IPS-18a (cell line): ENCODE measurements around the gene KRTAP10-8.
"Not testable (repeated sequence)": the region's sequence is repeated elsewhere in the genome, so short reads cannot be mapped to it uniquely, and the experiment has no call there.

Experiments used
- H3K27ac ChIP-seq: one replicate; pipeline ENCODE4 v1.5.1; 2013; ENCODE audit warnings: low read length
- H3K27me3 ChIP-seq: one replicate; pipeline ENCODE4 v1.6.1; 2013; ENCODE audit warnings: mild to moderate bottlenecking, low read length; ENCODE audit not compliant: control insufficient read depth, insufficient read depth
- H3K36me3 ChIP-seq: one replicate; pipeline ENCODE4 v1.6.1; 2013; ENCODE audit warnings: low read depth, low read length; ENCODE audit not compliant: control insufficient read depth
- H3K4me1 ChIP-seq: one replicate; pipeline ENCODE4 v1.6.1; 2013; ENCODE audit warnings: low read depth, low read length; ENCODE audit not compliant: control insufficient read depth
- H3K4me3 ChIP-seq: one replicate; pipeline ENCODE4 v1.5.1; 2013; ENCODE audit warnings: low read length
- H3K9ac ChIP-seq: one replicate; pipeline ENCODE4 v1.6.1; 2013; ENCODE audit warnings: mild to moderate bottlenecking, low read length, moderate library complexity
- H3K9me3 ChIP-seq: one replicate; pipeline ENCODE4 v1.6.1; 2013; ENCODE audit warnings: low read depth, low read length; ENCODE audit not compliant: control insufficient read depth

KRTAP10-8 gene

DNA sequence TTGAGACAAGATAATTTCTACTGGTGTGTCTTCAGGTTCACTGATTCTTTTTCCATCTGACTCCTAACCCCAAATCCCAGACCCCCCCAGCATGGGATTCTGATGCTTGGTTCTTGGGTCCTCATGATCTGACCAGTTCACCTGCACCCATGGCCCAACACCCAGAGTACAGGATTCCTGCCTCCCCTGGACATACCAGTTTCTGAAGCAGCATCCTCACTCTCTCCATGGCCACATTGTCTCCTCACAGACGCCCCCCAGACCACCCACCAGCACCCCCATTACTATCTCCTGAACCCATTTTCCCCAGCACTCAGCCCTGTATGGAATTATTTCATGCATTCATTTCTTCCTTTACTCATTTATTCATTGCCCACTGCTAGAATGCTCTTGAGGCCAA, 45.0 kb downstream of the KRTAP10-8 start:
- no peaks in the 10 kb centered on the region for H3K36me3 ChIP-seq
- no peak overlapping the region for H3K4me3 ChIP-seq
- peaks cover 27% of the 10 kb centered on the region for H3K4me1 ChIP-seq
- no peak overlapping the region for H3K9ac ChIP-seq
- H3K27ac ChIP-seq, result no peak overlapping the region
- no peaks in the 10 kb centered on the region for H3K27me3 ChIP-seq
- H3K9me3 ChIP-seq, result no peaks in the 10 kb centered on the region

DNA sequence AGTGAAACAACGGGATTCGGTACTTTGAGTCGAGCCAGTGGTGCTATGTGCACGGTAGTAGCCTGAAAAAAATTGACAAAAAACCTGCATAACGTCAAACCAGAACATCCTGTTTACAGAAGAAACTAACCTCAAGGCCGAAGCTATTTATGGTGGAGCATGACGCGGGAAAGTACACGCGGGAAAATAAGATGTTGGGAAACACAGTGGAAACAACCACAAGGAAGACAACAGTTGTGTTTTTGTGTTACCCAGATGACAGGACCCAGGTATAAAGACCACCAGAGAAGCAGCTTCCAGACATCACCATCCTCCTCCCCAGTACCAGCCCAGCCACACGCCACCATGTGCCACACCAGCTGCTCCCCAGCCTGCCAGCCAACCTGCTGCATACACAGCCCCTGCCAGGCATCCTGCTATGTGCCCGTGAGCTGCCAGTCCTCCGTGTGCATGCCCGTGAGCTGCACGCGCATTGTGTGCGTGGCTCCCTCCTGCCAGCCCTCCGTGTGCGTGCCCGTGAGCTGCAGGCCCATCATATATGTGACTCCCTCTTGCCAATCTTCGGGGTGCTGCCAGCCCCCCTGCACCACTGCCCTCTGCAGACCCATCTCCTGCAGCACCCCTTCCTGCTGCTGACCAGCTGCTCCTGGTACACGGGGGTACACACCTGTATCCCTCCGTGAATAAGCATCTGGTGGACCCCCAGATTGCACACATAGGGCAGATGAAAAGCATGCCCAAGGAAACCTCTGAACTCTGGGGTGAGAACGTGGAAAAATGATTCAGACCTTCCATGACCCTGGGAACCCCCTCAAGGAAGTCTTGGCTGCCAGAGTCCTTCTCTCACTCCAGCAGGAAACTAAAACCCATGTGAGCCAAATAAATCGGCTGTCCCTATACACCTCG, 46.0 kb downstream of the KRTAP10-8 start, which contains the start of gene KRTAP12-3:
TSS of gene KRTAP12-3 (plus strand) at position 298 of the 906 bp plus-strand sequence. CDS start at position 346, 48 bp downstream.
- H3K36me3 ChIP-seq, result no peaks in the 10 kb centered on the region
- H3K9ac ChIP-seq, result no peak within 1 kb of the TSS
- no peak within 1 kb of the TSS for H3K4me3 ChIP-seq
- H3K27me3 ChIP-seq, result no peaks in the 10 kb centered on the region
- H3K4me1 ChIP-seq, result peaks cover 32% of the 10 kb centered on the region
- H3K9me3 ChIP-seq, result no peaks in the 10 kb centered on the region
- H3K27ac ChIP-seq, result no peak within 1 kb of the TSS

DNA sequence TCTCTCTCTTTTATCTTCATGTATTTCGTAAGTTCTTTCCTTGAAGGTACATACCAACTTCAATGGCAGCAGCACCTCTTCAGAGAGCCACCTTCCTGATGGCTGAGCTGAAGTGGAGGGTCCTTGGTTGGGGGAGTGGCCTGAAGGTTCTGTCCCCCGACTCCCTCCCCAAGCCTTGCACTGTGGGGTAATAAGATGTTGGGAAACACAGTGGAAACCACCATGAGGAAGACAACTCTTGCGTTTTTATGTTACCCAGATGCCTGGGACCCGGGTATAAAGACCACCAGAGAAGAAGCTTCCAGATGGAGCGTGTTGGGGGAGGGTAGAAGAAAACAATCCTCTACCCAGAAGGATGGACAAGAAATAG, 46.6 kb downstream of the KRTAP10-8 start:
- no peak overlapping the region for H3K4me3 ChIP-seq
- H3K36me3 ChIP-seq, result no peaks in the 10 kb centered on the region
- peaks cover 32% of the 10 kb centered on the region for H3K4me1 ChIP-seq
- H3K9ac ChIP-seq, result no peak overlapping the region
- no peaks in the 10 kb centered on the region for H3K9me3 ChIP-seq
- no peak overlapping the region for H3K27ac ChIP-seq
- no peaks in the 10 kb centered on the region for H3K27me3 ChIP-seq

DNA sequence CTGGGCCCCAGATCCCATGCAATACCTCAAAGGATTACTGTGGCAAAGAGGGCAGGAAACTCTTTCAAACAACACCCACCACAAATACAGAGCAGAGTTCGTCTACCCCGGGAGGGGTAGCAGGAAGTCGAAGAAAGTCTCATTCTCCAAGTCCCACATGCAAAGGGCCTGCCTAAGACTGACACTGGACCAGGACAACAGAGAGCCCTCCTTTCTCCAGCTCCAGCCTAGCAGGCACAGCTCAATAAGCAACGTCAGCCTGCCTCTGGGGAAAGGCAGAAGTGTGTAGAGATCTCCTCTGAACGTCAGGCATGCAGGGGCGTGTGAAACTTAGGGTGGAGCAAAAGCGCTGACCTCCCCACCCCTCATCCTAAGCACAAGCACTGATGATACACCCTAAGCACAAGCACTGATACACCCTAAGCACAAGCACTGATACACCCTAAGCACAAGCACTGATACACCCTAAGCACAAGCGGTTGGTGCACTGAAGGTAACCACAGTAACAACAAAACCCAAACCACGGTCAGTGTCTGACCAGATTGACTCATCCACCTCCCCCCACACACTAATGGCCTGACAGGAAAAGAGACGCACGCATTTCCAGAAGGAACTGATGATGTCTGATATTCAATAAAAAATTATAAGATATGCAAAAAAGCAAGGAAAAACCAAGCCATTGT, 47.2 kb downstream of the KRTAP10-8 start:
- H3K4me3 ChIP-seq, result no peak overlapping the region
- H3K27ac ChIP-seq, result no peak overlapping the region
- H3K9ac ChIP-seq, result no peak overlapping the region
- H3K4me1 ChIP-seq, result peaks cover 32% of the 10 kb centered on the region
- H3K27me3 ChIP-seq, result no peaks in the 10 kb centered on the region
- H3K9me3 ChIP-seq, result no peaks in the 10 kb centered on the region
- no peaks in the 10 kb centered on the region for H3K36me3 ChIP-seq

DNA sequence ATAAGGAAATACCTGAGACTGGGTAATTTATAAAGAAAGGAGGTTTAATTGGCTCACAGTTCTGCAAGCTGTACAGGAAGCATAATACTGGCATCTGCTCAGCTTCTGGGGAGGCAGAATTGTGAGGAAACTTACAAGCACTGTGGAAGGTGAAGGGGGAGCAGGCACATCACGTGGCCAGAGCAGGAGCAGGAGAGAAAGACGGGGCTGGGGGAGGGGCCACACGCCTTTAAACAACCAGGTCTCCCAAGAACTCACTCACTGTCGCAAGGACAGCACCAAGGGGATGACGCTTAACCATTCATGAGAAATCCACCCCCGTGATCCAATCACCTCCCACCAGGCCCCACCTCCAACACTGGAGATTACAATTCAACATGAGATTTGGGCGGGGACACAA, 49.7 kb downstream of the KRTAP10-8 start:
- H3K4me3 ChIP-seq, H3K36me3 ChIP-seq, H3K27ac ChIP-seq, H3K9ac ChIP-seq, H3K27me3 ChIP-seq, H3K9me3 ChIP-seq: not testable (repeated sequence)
- peaks cover 32% of the 10 kb centered on the region for H3K4me1 ChIP-seq
